NCI-H1417 (cell line): ENCODE data around the gene USP20.
"Not testable (repeated sequence)": the region's sequence is repeated elsewhere in the genome, so short reads cannot be mapped to it uniquely, and the experiment has no call there.

Source experiments
- DNase-seq, 3 experiments: peaks; one replicate each; lab custom pipeline; 2025; lab: John Stamatoyannopoulos, UW

USP20 gene

GRCh38 chr9:129889941-129890717, 54.9 kb downstream of the USP20 start:
- DNase-seq: no peak

- not testable (repeated sequence) for DNase-seq
Observed at GRCh38 chr9:129890718-129891299, 55.6 kb downstream of the USP20 start.

GRCh38 chr9:129891569-129891968, 56.3 kb downstream of the USP20 start:
- DNase-seq: no peak

GRCh38 chr9:129894120-129894823, 59.0 kb downstream of the USP20 start:
- no peak for DNase-seq

GRCh38 chr9:129895376-129896268, 60.4 kb downstream of the USP20 start:
- DNase-seq: no peak

GRCh38 chr9:129897263-129897662, 62.0 kb downstream of the USP20 start:
- DNase-seq: no peak

GRCh38 chr9:129898185-129898584, 62.9 kb downstream of the USP20 start:
- no peak for DNase-seq

- DNase-seq: no peak
Observed at GRCh38 chr9:129899620-129900019, 64.4 kb downstream of the USP20 start.

GRCh38 chr9:129900263-129901027, 65.2 kb downstream of the USP20 start:
- DNase-seq: no peak

GRCh38 chr9:129901993-129902739, 66.9 kb downstream of the USP20 start:
- DNase-seq: no peak

- DNase-seq: no peak
Observed at GRCh38 chr9:129902740-129903134, 67.5 kb downstream of the USP20 start.

GRCh38 chr9:129904734-129905133, 69.5 kb downstream of the USP20 start:
- DNase-seq: no peak

GRCh38 chr9:129906298-129906697, 71.0 kb downstream of the USP20 start:
- no peak for DNase-seq

- no peak for DNase-seq
Observed at GRCh38 chr9:129907201-129907600, 71.9 kb downstream of the USP20 start.

GRCh38 chr9:129908906-129909305, 73.6 kb downstream of the USP20 start:
- no peak for DNase-seq

- no peak for DNase-seq
Observed at GRCh38 chr9:129909851-129910250, 74.6 kb downstream of the USP20 start.

GRCh38 chr9:129910628-129911567, 75.6 kb downstream of the USP20 start:
- no peak for DNase-seq

GRCh38 chr9:129914051-129914450, 78.8 kb downstream of the USP20 start:
- DNase-seq: no peak

GRCh38 chr9:129916707-129917106, 81.4 kb downstream of the USP20 start:
- DNase-seq: no peak
